ENCODE data around the gene ARNT2. TPM values are rescaled to one million over a fixed set of nuclear protein-coding genes. Genes with fewer than 3 reads are reported as not detected.

The ARNT2 gene
- total RNA-seq, 4 donors from 2014 or later: 5.1 to 8.8 (median 6.8) TPM

GRCh38 chr15:80594091-80594889, 190.1 kb downstream of the ARNT2 start:
- peaks cover 0 to 50% (median 0%) of the 10 kb centered on the region in 3 donors for H3K36me3 ChIP-seq
- TF ChIP-seq POLR2A (IDR thresholded peaks at IDR 0.05) (no peak), EP300 (IDR thresholded peaks at IDR 0.05) (no peak), CTCF (IDR thresholded peaks at IDR 0.05) (no peak)
- H3K4me1 ChIP-seq: no peaks in the 10 kb centered on the region
- H3K9me3 ChIP-seq: no peaks in the 10 kb centered on the region
- no peak for DNase-seq (ENCODE audit: low spot score in 2 of 2)
- H3K4me3 ChIP-seq: no peak overlapping the region
- 81 to 85% methylated on average over 10 to 12 of the region's 12 CpGs for WGBS, 2 donors
- no peak overlapping the region for H3K27ac ChIP-seq
- H3K27me3 ChIP-seq: no peaks in the 10 kb centered on the region

- Histone ChIP-seq H3K4me1 (no peaks in the 10 kb centered on the region), H3K36me3 (peaks cover 0 to 47% (median 0%) of the 10 kb centered on the region in 3 donors), H3K9me3 (no peaks in the 10 kb centered on the region), H3K27me3 (no peaks in the 10 kb centered on the region), H3K27ac (no peak overlapping the region), H3K4me3 (no peak overlapping the region)
- 9 to 45% methylated on average over 1 of the region's 1 CpG for WGBS, 2 donors
- TF ChIP-seq EP300 (IDR thresholded peaks at IDR 0.05) (no peak), POLR2A (IDR thresholded peaks at IDR 0.05) (no peak), CTCF (IDR thresholded peaks at IDR 0.05) (no peak)
- no peak for DNase-seq (ENCODE audit: low spot score in 2 of 2)
Observed at GRCh38 chr15:80595396-80595795, 191.2 kb downstream of the ARNT2 start.

GRCh38 chr15:80596521-80596976, 192.4 kb downstream of the ARNT2 start:
- Histone ChIP-seq H3K36me3 (peaks cover 0 to 38% (median 0%) of the 10 kb centered on the region in 3 donors), H3K9me3 (no peaks in the 10 kb centered on the region), H3K27me3 (no peaks in the 10 kb centered on the region), H3K27ac (no peak overlapping the region), H3K4me1 (no peaks in the 10 kb centered on the region), H3K4me3 (no peak overlapping the region)
- 88 to 90% methylated on average over 7 of the region's 7 CpGs for WGBS, 2 donors
- no peak for DNase-seq (ENCODE audit: low spot score in 2 of 2)
- TF ChIP-seq POLR2A (IDR thresholded peaks at IDR 0.05): no peak
- no peak for TF ChIP-seq CTCF (IDR thresholded peaks at IDR 0.05)

GRCh38 chr15:80597076-80597475, 192.9 kb downstream of the ARNT2 start:
- no peaks in the 10 kb centered on the region for H3K27me3 ChIP-seq
- no peak overlapping the region for H3K4me3 ChIP-seq
- TF ChIP-seq CTCF (IDR thresholded peaks at IDR 0.05) (no peak), EP300 (IDR thresholded peaks at IDR 0.05) (no peak), POLR2A (IDR thresholded peaks at IDR 0.05) (no peak)
- DNase-seq (ENCODE audit: low spot score in 2 of 2): no peak
- peaks cover 0 to 32% (median 0%) of the 10 kb centered on the region in 3 donors for H3K36me3 ChIP-seq
- H3K9me3 ChIP-seq: no peaks in the 10 kb centered on the region
- 93 to 94% methylated on average over 10 of the region's 10 CpGs for WGBS, 2 donors
- no peak overlapping the region for H3K27ac ChIP-seq
- no peaks in the 10 kb centered on the region for H3K4me1 ChIP-seq

GRCh38 chr15:80599359-80599758, 195.2 kb downstream of the ARNT2 start:
- TF ChIP-seq POLR2A (IDR thresholded peaks at IDR 0.05) (no peak), EP300 (IDR thresholded peaks at IDR 0.05) (no peak), CTCF (IDR thresholded peaks at IDR 0.05) (no peak)
- no peaks in the 10 kb centered on the region for H3K27me3 ChIP-seq
- 51 to 56% methylated on average over 1 of the region's 1 CpG for whole genome bisulfite sequencing, 2 donors

More at GRCh38 chr15:80599359-80599758, 195.2 kb downstream of the ARNT2 start:
- no peak for DNase-seq (ENCODE audit: low spot score in 2 of 2)
- H3K4me3 ChIP-seq: no peak overlapping the region
- H3K27ac ChIP-seq: no peak overlapping the region
- H3K4me1 ChIP-seq: no peaks in the 10 kb centered on the region
- H3K9me3 ChIP-seq: no peaks in the 10 kb centered on the region
- peaks cover 0 to 10% (median 0%) of the 10 kb centered on the region in 3 donors for H3K36me3 ChIP-seq
